Gastroesophageal sphincter (tissue), 4 donors: ENCODE measurements around the gene PRLR. TPM values are rescaled to one million over a fixed set of nuclear protein-coding genes. Genes with fewer than 3 reads are reported as not detected.
A peak's percentile ranks its signal among the peaks of the same experiment; 100 is the strongest.

Experiments
- ATAC-seq: fragments of 150-250 bp; one replicate; pipeline ENCODE4 v1.9.1; 2016; ENCODE audit warnings: mild to moderate bottlenecking, moderate library complexity
- H3K27ac ChIP-seq, 4 donors: fragments of 200-600 bp; sonication (generic) in 3 of 4; 1 replicate in 3 of 4; 2 replicates in 1 of 4; pipeline ENCODE4 v1.5.1; 2016 to 2019
- H3K27me3 ChIP-seq: fragments of 200-600 bp; sonication (generic); one replicate; pipeline ENCODE4 v1.5.1; 2019
- H3K36me3 ChIP-seq, 2 donors: fragments of 200-600 bp; sonication (generic); one replicate each; pipeline ENCODE4 v1.5.1; 2019; ENCODE audit warnings: control low read depth in 1 of 2
- H3K4me1 ChIP-seq, 3 donors: fragments of 200-600 bp; sonication (generic); 1 replicate in 2 of 3; 2 replicates in 1 of 3; pipeline ENCODE4 v1.5.1; 2016 to 2019; ENCODE audit warnings: control low read depth in 2 of 3
- H3K4me3 ChIP-seq, 2 donors: fragments of 200-600 bp; sonication (generic); one replicate each; pipeline ENCODE4 v1.5.1; 2019; ENCODE audit warnings: mild to moderate bottlenecking in 1 of 2, moderate library complexity in 1 of 2
- H3K9me3 ChIP-seq, 3 donors: fragments of 200-600 bp; sonication (generic); one replicate each; pipeline ENCODE4 v1.5.1; 2017 to 2019; ENCODE audit warnings: control low read depth in 2 of 3
- EP300 ChIP-seq: sonication (generic); formaldehyde crosslinking; IDR thresholded peaks from one replicate; pipeline ENCODE4 v1.6.1; 2017; ENCODE audit warnings: antibody characterized with exemption, mild to moderate bottlenecking
- POLR2A ChIP-seq, 2 donors: fragments of 450-650 bp; IDR thresholded peaks; one replicate each; pipeline ENCODE4 v1.6.1; 2017; ENCODE audit warnings: antibody characterized with exemption in 2 of 2, mild to moderate bottlenecking in 2 of 2, moderate library complexity in 1 of 2
- POLR2AphosphoS5 ChIP-seq: sonication (generic); formaldehyde crosslinking; IDR thresholded peaks from one replicate; pipeline ENCODE4 v1.6.1; 2017; ENCODE audit warnings: antibody characterized with exemption
- WGBS, 2 donors: methylation state at CpG; one replicate each; pipeline ENCODE4 v1.1.5; 2018; ENCODE audit warnings: low coverage in 1 of 2; 5-methylcytosine and 5-hydroxymethylcytosine counted together
- total RNA-seq, 4 donors: library from RNA; depleted of rRNA; stranded (reverse); fragments of >200 nt; gene quantifications; one replicate each; pipeline ENCODE4 v1.1.0, GENCODE V29; 2016
- TF ChIP-seq, protein P1 (sequence below), 4 experiments: fragments of 200-600 bp in 2 of 4; fragments of 450-650 bp in 2 of 4; sonication (generic) in 1 of 4; IDR thresholded peaks; one replicate each; pipeline ENCODE4 v1.5.1; 2017 to 2019; ENCODE audit warnings: antibody characterized with exemption in 4 of 4, mild to moderate bottlenecking in 2 of 4, moderate library complexity in 2 of 4

The PRLR gene
- total RNA-seq, 4 donors from 2014 or later: 0.16 to 1.4 (median 0.85) TPM

DNA sequence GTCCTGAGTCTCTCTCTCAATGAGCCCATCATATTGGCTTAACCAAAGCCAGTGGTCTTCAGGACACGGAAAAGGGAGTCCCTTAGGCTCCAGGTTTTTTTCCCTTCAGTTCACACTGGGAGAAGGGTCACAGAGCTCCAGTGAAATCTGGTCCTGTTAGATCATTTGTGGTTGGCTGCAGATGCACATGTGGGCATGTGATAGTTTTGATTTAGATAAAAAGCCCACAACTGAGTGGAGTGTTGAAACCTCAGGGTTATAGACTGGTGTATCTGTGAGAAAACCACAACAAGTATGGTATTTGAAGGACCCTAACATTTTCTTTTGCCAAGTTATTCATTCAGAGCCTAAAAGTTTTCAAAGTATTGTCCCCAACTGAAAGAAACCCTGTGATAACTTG is 46.7 kb downstream of the PRLR start:
- H3K9me3 ChIP-seq: no peaks in the 10 kb centered on the region
- ATAC-seq: no peak
- H3K27ac ChIP-seq: no peak overlapping the region
- 100% methylated on average over 1 of the region's 1 CpG; no CpG with 5 or more reads in 1 of the 2 donors for WGBS, 2 donors
- no peak overlapping the region for H3K4me3 ChIP-seq
- TF ChIP-seq EP300 (no peak), POLR2AphosphoS5 (no peak), POLR2A (IDR thresholded peaks at IDR 0.05) (no peak)
- TF ChIP-seq, protein P1, sequence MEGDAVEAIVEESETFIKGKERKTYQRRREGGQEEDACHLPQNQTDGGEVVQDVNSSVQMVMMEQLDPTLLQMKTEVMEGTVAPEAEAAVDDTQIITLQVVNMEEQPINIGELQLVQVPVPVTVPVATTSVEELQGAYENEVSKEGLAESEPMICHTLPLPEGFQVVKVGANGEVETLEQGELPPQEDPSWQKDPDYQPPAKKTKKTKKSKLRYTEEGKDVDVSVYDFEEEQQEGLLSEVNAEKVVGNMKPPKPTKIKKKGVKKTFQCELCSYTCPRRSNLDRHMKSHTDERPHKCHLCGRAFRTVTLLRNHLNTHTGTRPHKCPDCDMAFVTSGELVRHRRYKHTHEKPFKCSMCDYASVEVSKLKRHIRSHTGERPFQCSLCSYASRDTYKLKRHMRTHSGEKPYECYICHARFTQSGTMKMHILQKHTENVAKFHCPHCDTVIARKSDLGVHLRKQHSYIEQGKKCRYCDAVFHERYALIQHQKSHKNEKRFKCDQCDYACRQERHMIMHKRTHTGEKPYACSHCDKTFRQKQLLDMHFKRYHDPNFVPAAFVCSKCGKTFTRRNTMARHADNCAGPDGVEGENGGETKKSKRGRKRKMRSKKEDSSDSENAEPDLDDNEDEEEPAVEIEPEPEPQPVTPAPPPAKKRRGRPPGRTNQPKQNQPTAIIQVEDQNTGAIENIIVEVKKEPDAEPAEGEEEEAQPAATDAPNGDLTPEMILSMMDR (IDR thresholded peaks at IDR 0.05): no peak
- no peaks in the 10 kb centered on the region for H3K4me1 ChIP-seq
- no peaks in the 10 kb centered on the region for H3K27me3 ChIP-seq
- H3K36me3 ChIP-seq: no peaks in the 10 kb centered on the region

DNA sequence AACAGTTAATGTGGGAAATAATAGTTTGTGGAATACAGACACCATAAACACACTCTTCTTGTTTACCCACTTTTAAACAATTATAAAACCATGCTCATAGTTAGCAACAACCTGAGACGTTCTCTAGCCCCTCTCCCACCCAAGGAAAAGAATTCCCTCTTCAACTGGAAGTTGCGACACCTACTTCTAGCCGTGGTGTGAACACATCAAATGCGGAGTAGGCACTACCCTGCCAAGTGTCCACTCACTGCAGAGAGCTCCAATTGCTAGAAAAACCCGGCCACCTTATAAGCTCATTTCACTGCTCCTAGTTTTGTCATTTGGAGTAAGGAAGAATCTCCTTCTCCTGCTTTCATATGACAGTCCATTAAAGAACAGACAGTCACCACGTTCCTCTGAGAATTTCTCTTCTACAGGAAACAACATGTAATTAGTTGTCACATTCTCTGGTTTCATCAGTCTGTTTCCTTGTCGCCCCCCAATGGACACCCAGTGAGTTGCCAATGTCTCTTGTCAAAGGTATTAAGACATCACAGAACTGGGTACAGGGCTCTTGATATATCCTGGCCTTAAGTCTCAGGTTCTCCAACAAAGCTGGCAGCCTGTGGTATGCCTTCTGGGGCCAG is 47.3 kb downstream of the PRLR start:
- H3K27ac ChIP-seq: no peak overlapping the region
- no peak overlapping the region for H3K4me3 ChIP-seq
- peak; percentile 33 for ATAC-seq
- no peak for TF ChIP-seq EP300
- TF ChIP-seq POLR2AphosphoS5: no peak
- TF ChIP-seq POLR2A (IDR thresholded peaks at IDR 0.05): no peak
- TF ChIP-seq, protein P1 (IDR thresholded peaks at IDR 0.05): peak in 3 of 4 experiments; percentile 10 to 34 (median 19)
- no peaks in the 10 kb centered on the region for H3K9me3 ChIP-seq
- H3K27me3 ChIP-seq: no peaks in the 10 kb centered on the region
- no peaks in the 10 kb centered on the region for H3K36me3 ChIP-seq
- 61 to 71% methylated on average over 5 to 7 of the region's 7 CpGs for WGBS, 2 donors
- H3K4me1 ChIP-seq: no peaks in the 10 kb centered on the region

DNA sequence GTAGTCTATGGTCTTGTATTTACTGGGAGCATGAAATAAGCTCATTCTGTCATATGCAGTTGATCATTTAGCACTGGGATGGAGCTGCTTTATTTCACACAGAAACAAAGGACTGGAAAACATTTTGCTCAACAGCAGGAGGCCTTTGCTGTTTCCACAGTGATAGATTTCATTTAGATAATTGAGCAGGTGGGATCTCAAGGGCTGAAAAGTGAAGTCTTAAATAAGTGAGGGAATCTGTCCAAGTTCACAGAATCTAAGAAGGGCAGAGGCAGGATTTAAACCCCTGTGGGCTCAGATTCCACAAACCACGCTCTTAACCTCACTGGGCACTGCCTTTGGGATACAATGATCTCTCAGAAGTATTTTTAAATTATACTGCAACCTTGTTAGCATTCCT is 47.8 kb downstream of the PRLR start:
- WGBS, 2 donors: 67 to 81% methylated on average over 1 of the region's 1 CpG
- no peak for ATAC-seq
- no peak overlapping the region for H3K4me3 ChIP-seq

DNA sequence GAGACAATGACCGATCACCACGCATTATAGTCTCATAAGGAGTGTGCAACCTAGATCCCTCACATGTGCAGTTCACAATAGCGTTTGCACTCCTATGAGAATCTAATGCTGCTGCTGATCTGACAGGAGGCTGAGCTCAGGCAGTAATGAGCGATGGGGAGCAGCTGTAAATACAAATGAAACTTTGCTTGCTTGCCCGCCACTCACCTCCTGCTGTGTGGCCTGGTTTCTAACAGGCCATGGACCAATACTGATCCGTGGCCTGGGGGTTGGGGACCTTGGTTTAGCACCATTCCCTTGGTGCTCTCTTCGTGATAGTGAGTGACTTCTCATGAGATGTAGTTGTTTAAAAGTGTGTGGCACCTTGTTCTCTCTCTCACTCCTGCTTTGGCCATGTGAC is 50.2 kb downstream of the PRLR start:
- WGBS, 2 donors: 77 to 91% methylated on average over 4 to 7 of the region's 7 CpGs

More for the DNA sequence above, 47.8 kb downstream of the PRLR start:
- TF ChIP-seq POLR2AphosphoS5 (no peak), EP300 (no peak), POLR2A (IDR thresholded peaks at IDR 0.05) (no peak)
- TF ChIP-seq, protein P1 (IDR thresholded peaks at IDR 0.05): no peak
- Histone ChIP-seq H3K36me3 (no peaks in the 10 kb centered on the region), H3K27me3 (no peaks in the 10 kb centered on the region), H3K27ac (no peak overlapping the region), H3K9me3 (no peaks in the 10 kb centered on the region), H3K4me1 (no peaks in the 10 kb centered on the region)

More for the DNA sequence above, 50.2 kb downstream of the PRLR start:
- Histone ChIP-seq H3K4me1 (no peaks in the 10 kb centered on the region), H3K27me3 (no peaks in the 10 kb centered on the region), H3K4me3 (no peak overlapping the region), H3K36me3 (no peaks in the 10 kb centered on the region), H3K9me3 (no peaks in the 10 kb centered on the region), H3K27ac (no peak overlapping the region)
- TF ChIP-seq EP300 (no peak), POLR2A (IDR thresholded peaks at IDR 0.05) (no peak), POLR2AphosphoS5 (no peak)
- TF ChIP-seq, protein P1 (IDR thresholded peaks at IDR 0.05): no peak
- no peak for ATAC-seq
